Sigmoid colon (tissue), 7 donors: ENCODE data around the gene TNFRSF1B. TPM values are rescaled to one million over a fixed set of nuclear protein-coding genes. Genes with fewer than 3 reads are reported as not detected.
A peak's percentile ranks its signal among the peaks of the same experiment; 100 is the strongest.

Experiments used
- DNase-seq: peaks from one replicate; pipeline ENCODE4 v3.0.0-alpha.2; 2019
- H3K27ac ChIP-seq, 4 donors: fragments of 200-600 bp; sonication (generic); one replicate each; pipeline ENCODE4 v1.5.1; 2016 to 2019; ENCODE audit warnings: mild to moderate bottlenecking in 1 of 4
- H3K27me3 ChIP-seq, 3 donors: fragments of 200-600 bp; sonication (generic); one replicate each; pipeline ENCODE4 v1.5.1; 2019; ENCODE audit warnings: mild to moderate bottlenecking in 1 of 3
- H3K36me3 ChIP-seq, 4 donors: fragments of 200-600 bp; sonication (generic); one replicate each; pipeline ENCODE4 v1.5.1; 2016 to 2019
- H3K4me1 ChIP-seq, 4 donors: fragments of 200-600 bp; sonication (generic); one replicate each; pipeline ENCODE4 v1.5.1; 2017 to 2019
- H3K4me3 ChIP-seq, 4 donors: fragments of 200-600 bp; sonication (generic); one replicate each; pipeline ENCODE4 v1.5.1; 2017 to 2019; ENCODE audit warnings: mild to moderate bottlenecking in 2 of 4, moderate library complexity in 1 of 4
- H3K9me3 ChIP-seq, 4 donors: fragments of 200-600 bp in 3 of 4; sonication (generic) in 3 of 4; one replicate each; pipeline versions ENCODE4 v1.5.1 to v1.6.1; 2013 to 2019
- CTCF ChIP-seq, 4 experiments: fragments of 450-650 bp in 3 of 4; fragments of 200-600 bp in 1 of 4; IDR thresholded peaks; one replicate each; pipeline ENCODE4 v1.5.1; 2016 to 2019; ENCODE audit warnings: antibody characterized with exemption in 4 of 4, mild to moderate bottlenecking in 3 of 4, moderate library complexity in 2 of 4
- EP300 ChIP-seq, 4 donors: sonication (generic); formaldehyde crosslinking; IDR thresholded peaks; one replicate each; pipeline ENCODE4 v1.6.1; 2017; ENCODE audit warnings: antibody characterized with exemption in 4 of 4
- POLR2A ChIP-seq, 2 donors: fragments of 450-650 bp; IDR thresholded peaks; one replicate each; pipeline ENCODE4 v1.6.1; 2016; ENCODE audit warnings: antibody characterized with exemption in 2 of 2, mild to moderate bottlenecking in 2 of 2, moderate library complexity in 2 of 2
- POLR2AphosphoS5 ChIP-seq, 4 donors: sonication (generic); formaldehyde crosslinking; IDR thresholded peaks; one replicate each; pipeline ENCODE4 v1.6.1; 2017; ENCODE audit warnings: antibody characterized with exemption in 4 of 4
- WGBS, 2 donors: extraction: QIAGEN DNeasy Blood & Tissue Kit; methylation state at CpG; one replicate each; pipeline ENCODE4 v1.1.7; 2013; 5-methylcytosine and 5-hydroxymethylcytosine counted together
- intact Hi-C: fragments of 100-400 bp; cut with DNase I; formaldehyde crosslinking; loops from one replicate; pipeline ENCODE4 v1.15.1; 2023
- polyA plus RNA-seq, 3 donors: library from polyadenylated mRNA; stranded (reverse); fragments of 200-250 nt; gene quantifications; one replicate each; pipeline ENCODE4 v1.2.3, GENCODE V29; 2013
- total RNA-seq, 4 donors: library from RNA; depleted of rRNA; stranded (reverse); fragments of >200 nt; gene quantifications; one replicate each; pipeline ENCODE4 v1.1.0, GENCODE V29; 2016
- donor health status: healthy with polysubstance abuse.
- donor health status: Bipolar disorder and iron deficiency.
- donor health status: healthy.

The TNFRSF1B gene
- total and polyA plus RNA-seq, 7 donors = 4.2 to 37.2 (median 18.6) TPM

GRCh38 chr1:12186679-12186985 is 19.8 kb downstream of the TNFRSF1B start:
- intact Hi-C loops = no loop called here
- TF ChIP-seq CTCF (IDR thresholded peaks at IDR 0.05) (no peak), POLR2AphosphoS5 (IDR thresholded peaks at IDR 0.05) (no peak), POLR2A (IDR thresholded peaks at IDR 0.05) (no peak), EP300 (IDR thresholded peaks at IDR 0.05) (no peak)
- Histone ChIP-seq H3K4me1 (peaks cover 0 to 59% (median 54%) of the 10 kb centered on the region in 4 donors), H3K4me3 (no peak overlapping the region), H3K27ac (peak overlapping the region in 3 of 4 donors; percentile 71 to 82 (median 80)), H3K9me3 (no peaks in the 10 kb centered on the region), H3K36me3 (peaks cover 0 to 4% (median 0%) of the 10 kb centered on the region in 4 donors), H3K27me3 (no peaks in the 10 kb centered on the region)
- no peak for DNase-seq
- WGBS, 2 donors = 33 to 73% methylated on average over 4 of the region's 4 CpGs

DNA sequence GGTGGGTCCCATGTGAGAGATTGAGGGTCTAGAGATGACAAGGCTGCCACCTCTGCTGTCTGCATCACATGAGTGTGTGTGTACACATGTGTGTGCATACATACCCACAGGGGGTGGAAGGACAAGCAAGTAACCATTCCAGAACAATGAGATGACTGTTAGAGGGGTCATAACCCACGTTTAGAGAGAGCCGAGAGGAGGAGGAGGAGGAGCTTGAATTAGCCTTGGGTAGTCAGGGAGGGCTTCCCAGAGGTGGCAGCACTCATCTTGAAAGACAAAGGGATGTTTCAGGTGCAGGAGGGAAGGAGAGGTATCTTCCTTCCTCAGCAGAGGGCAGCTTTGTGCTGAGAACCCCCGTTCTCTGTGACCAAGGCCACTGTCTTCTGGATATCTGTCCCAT is 21.3 kb downstream of the TNFRSF1B start:
- Histone ChIP-seq H3K27me3 (no peaks in the 10 kb centered on the region), H3K4me1 (peaks cover 0 to 57% (median 49%) of the 10 kb centered on the region in 4 donors), H3K4me3 (no peak overlapping the region), H3K9me3 (no peaks in the 10 kb centered on the region), H3K36me3 (peaks cover 0 to 9% (median 0%) of the 10 kb centered on the region in 4 donors), H3K27ac (peak overlapping the region in 1 of 4 donors; percentile 22)
- intact Hi-C loops = no loop called here
- WGBS, 2 donors = 43 to 68% methylated on average over 3 of the region's 3 CpGs
- no peak for DNase-seq
- TF ChIP-seq POLR2AphosphoS5 (IDR thresholded peaks at IDR 0.05) (no peak), EP300 (IDR thresholded peaks at IDR 0.05) (no peak), CTCF (IDR thresholded peaks at IDR 0.05) (no peak), POLR2A (IDR thresholded peaks at IDR 0.05) (no peak)

DNA sequence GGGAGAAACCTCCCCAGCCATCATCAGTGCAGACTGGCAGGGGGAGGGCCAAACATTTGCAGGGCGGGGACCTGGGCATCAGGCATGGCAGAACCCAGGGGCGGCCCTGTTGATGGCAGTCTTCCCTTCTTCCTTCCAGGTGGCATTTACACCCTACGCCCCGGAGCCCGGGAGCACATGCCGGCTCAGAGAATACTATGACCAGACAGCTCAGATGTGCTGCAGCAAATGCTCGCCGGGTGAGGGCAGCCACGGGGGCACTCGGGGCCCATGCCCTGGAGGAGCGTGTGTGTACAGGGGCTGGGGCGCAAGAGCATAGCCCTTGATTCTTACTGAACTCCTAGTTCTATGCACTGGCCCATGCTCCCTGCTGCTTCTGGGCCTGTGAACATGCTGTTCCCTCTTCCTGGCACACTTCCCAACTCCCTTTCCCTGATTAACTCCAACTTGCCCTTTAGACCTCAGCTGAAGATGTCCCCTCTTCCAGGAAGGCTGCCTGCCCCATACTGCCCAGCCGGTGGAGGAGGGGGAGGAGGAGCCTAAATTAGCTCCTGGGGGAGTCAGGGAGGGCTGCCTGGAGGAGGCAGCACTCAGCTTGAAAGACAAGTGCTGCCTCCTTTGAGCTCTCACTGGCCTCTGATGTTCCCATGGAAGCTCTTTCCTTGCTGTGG is 22.0 kb downstream of the TNFRSF1B start:
- Histone ChIP-seq H3K27ac (peak overlapping the region in 1 of 4 donors; percentile 22), H3K36me3 (peaks cover 0 to 14% (median 2%) of the 10 kb centered on the region in 4 donors), H3K4me1 (peaks cover 0 to 55% (median 47%) of the 10 kb centered on the region in 4 donors), H3K4me3 (no peak overlapping the region), H3K27me3 (no peaks in the 10 kb centered on the region), H3K9me3 (no peaks in the 10 kb centered on the region)
- TF ChIP-seq POLR2AphosphoS5 (IDR thresholded peaks at IDR 0.05) (no peak), POLR2A (IDR thresholded peaks at IDR 0.05) (no peak), CTCF (IDR thresholded peaks at IDR 0.05) (no peak), EP300 (IDR thresholded peaks at IDR 0.05) (no peak)
- intact Hi-C loops = no loop called here
- no peak for DNase-seq
- WGBS, 2 donors = 58 to 87% methylated on average over 13 of the region's 13 CpGs

GRCh38 chr1:12189328-12189682 is 22.5 kb downstream of the TNFRSF1B start:
- H3K36me3 ChIP-seq = peaks cover 0 to 20% (median 3%) of the 10 kb centered on the region in 4 donors
- H3K27me3 ChIP-seq = no peaks in the 10 kb centered on the region
- H3K4me3 ChIP-seq = no peak overlapping the region
- DNase-seq = no peak
- H3K4me1 ChIP-seq = peaks cover 0 to 50% (median 42%) of the 10 kb centered on the region in 4 donors
- no peak for TF ChIP-seq POLR2AphosphoS5 (IDR thresholded peaks at IDR 0.05)
- TF ChIP-seq CTCF (IDR thresholded peaks at IDR 0.05) = no peak
- no peak for TF ChIP-seq POLR2A (IDR thresholded peaks at IDR 0.05)
- TF ChIP-seq EP300 (IDR thresholded peaks at IDR 0.05) = no peak
- intact Hi-C loops = no loop called here
- 79 to 87% methylated on average over 5 of the region's 5 CpGs for WGBS, 2 donors
- H3K27ac ChIP-seq = no peak overlapping the region
- no peaks in the 10 kb centered on the region for H3K9me3 ChIP-seq
